Activated T-cell treated with anti-CD3 and anti-CD28 coated beads, Interleukin-2, amount 50 U/mL, for 72 hours (primary cell): ENCODE results near the gene SH3BGRL. TPM values are rescaled to one million over a fixed set of nuclear protein-coding genes. Genes with fewer than 3 reads are reported as not detected.
"Not testable (repeated sequence)": the region's sequence is repeated elsewhere in the genome, so short reads cannot be mapped to it uniquely, and the experiment has no call there.

Experiments used
- ATAC-seq, 2 donors: fragments of 150-1000 bp; cut with Tn5 transposase; replicated peaks in 1 of 2; 2 replicates each; pipeline ENCODE4 v1.10.0; 2021; ENCODE audit warnings: moderate library complexity in 2 of 2, mild to moderate bottlenecking in 1 of 2
- DNase-seq, 2 donors: peaks; one replicate each; pipeline ENCODE4 v3.0.0; 2021 to 2022; ENCODE audit warnings: mixed read lengths in 1 of 2
- H3K27ac Mint-ChIP-seq: one replicate; pipeline ENCODE4 v1.8.0; 2022; ENCODE audit warnings: mild to moderate bottlenecking, moderate library complexity, mixed read lengths
- H3K27me3 Mint-ChIP-seq: one replicate; pipeline ENCODE4 v1.8.0; 2022; ENCODE audit warnings: low read depth, mixed read lengths
- H3K36me3 Mint-ChIP-seq, 2 donors: one replicate each; pipeline ENCODE4 v1.8.0; 2022; ENCODE audit warnings: mixed read lengths in 2 of 2, mild to moderate bottlenecking in 1 of 2; ENCODE audit not compliant: insufficient read depth in 2 of 2
- H3K4me1 Mint-ChIP-seq: one replicate; pipeline ENCODE4 v1.8.0; 2022; ENCODE audit warnings: low read depth, mixed read lengths
- H3K4me3 Mint-ChIP-seq, 2 donors: one replicate each; pipeline ENCODE4 v1.8.0; 2022; ENCODE audit warnings: mild to moderate bottlenecking in 2 of 2, mixed read lengths in 2 of 2, moderate library complexity in 2 of 2
- H3K9me3 Mint-ChIP-seq, 2 donors: one replicate each; pipeline ENCODE4 v1.8.0; 2022; ENCODE audit warnings: mixed read lengths in 2 of 2
- total RNA-seq, 2 donors: library from RNA; stranded (reverse); gene quantifications; one replicate each; pipeline ENCODE4 v1.2.3, GENCODE V29; 2022

SH3BGRL gene
- total RNA-seq, 2 donors from 2014 or later: 51.3 to 54.4 TPM

DNA sequence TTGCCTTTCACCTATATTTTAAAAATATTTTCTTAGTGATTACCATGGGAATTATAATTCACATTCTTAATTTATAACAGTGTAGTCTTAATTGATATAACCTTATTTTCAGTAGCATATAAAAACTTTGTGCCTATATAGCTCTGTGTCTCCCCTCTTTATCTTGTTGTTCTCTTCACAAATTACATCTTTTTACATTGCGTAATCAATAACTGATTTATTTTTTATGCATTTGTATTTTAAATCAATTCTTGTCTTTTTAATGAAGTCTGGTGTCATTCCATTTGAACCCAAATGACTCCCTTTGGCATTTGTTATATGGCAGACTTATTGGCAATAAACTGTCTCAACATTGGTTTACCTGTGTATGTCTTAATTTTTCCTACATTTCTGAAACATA, 137.0 kb downstream of the SH3BGRL start:
- Mint-ChIP-seq H3K27ac (no peak overlapping the region), H3K9me3 (peaks cover 2 to 5% of the 10 kb centered on the region in 2 donors), H3K27me3 (peaks cover 5% of the 10 kb centered on the region), H3K36me3 (peaks cover 6 to 12% of the 10 kb centered on the region in 2 donors), H3K4me3 (no peak overlapping the region), H3K4me1 (peaks cover 10% of the 10 kb centered on the region)
- DNase-seq (no peak), ATAC-seq (no peak)

- H3K9me3 Mint-ChIP-seq, H3K4me1 Mint-ChIP-seq, H3K36me3 Mint-ChIP-seq, H3K27me3 Mint-ChIP-seq, H3K27ac Mint-ChIP-seq, H3K4me3 Mint-ChIP-seq, ATAC-seq, DNase-seq: not testable (repeated sequence)
Measured at GRCh38 chrX:81345296-81345695, 143.4 kb downstream of the SH3BGRL start.

Other genes with a start within 250 kb of the SH3BGRL start
- gene HMGN5, start 189 bp upstream of the SH3BGRL start, total RNA-seq: 1 to 10 TPM; 2.7 to 3.0 TPM